ENCODE measurements around the gene SNAPIN.
"Not testable (repeated sequence)": the region's sequence is repeated elsewhere in the genome, so short reads cannot be mapped to it uniquely, and the experiment has no call there.

SNAPIN gene

GRCh38 chr1:153649137-153649862 is 9.2 kb upstream of the SNAPIN start:
- no peak for DNase-seq

DNA sequence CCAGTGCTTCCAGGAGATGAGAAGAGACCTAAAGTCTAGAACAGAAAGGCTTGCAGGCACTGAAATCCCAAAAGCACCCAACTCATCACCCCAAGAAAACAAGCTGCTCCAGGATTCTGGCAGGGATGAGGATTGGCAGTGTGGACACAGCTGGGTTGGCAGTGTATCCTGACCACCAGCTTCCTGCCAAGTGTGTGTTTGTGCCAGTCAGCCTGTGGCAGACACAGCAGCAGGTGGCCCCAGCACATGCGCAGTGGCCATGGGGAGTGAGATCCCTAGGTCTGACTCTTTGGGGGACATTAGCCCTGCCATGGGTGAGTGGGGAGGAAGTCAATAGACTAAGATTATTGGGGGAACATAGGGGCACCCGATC is 8.7 kb upstream of the SNAPIN start:
- DNase-seq, result no peak

DNA sequence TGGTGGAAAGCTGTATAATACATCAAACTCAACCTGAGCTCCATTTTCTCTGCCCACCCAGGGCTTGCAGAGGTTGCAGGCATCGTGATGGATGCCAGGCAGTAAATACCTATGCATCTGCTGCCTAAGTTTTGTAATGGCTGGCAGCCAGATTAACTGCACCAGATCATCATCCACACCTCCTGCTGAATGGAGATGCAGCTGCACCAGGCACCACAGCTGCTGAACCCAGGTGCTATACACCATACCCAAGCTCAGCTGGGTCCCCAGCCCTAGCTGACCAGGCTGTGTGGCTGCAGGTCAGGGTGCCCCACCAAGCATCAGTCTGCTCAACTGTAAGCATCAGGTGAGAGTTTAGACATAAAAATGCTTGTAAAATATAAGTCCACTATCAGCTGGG is 6.7 kb upstream of the SNAPIN start:
- no peak for DNase-seq

GRCh38 chr1:153652805-153653500 is 5.5 kb upstream of the SNAPIN start:
- DNase-seq, result no peak

DNA sequence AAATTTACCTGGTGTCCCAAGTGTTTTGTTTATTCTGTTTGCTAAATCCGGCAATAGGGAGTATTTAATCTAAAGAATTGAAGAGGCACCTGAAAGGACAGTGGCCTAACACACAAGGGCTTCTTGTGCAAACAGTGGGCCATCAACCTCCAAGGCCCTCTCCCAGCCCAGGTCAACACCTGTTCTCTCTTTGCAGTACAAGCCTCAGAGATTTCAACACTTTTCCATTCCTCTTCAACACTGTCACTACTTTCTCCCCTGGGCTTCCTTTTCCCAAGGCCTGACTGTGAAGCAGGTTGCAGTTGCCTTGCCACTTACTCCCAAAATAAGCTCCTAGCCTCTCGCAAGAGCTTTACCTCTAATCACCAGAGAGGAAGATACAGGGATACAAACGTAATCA is 3.2 kb upstream of the SNAPIN start:
- DNase-seq, result no peak

- DNase-seq, result no peak
These were observed 652 bp downstream of the SNAPIN start for GRCh38 chr1:153659175-153659534.

DNA sequence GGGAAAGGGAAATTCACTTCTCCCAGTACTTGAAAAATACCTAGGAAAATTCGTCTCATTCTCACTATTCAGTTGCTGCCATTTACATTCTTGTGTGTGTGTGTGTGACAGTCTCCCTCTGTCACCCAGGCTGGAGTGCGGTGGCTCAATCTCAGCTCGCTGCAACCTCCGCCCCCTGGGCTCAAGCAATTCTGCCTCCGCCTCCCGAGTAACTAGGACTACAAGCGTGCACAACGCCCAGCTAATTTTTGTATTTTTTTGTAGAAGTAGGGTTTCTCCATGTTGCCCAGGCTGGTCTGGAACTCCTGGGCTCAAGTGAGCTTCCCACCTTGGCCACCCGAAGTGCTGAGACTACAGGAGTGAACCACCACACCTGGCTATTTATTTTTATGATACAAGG is 1.2 kb downstream of the SNAPIN start:
- no peak for DNase-seq

- no peak for DNase-seq
These were observed 2.7 kb downstream of the SNAPIN start for GRCh38 chr1:153661111-153661708.

GRCh38 chr1:153662269-153662668 is 3.8 kb downstream of the SNAPIN start:
- no peak for DNase-seq

DNA sequence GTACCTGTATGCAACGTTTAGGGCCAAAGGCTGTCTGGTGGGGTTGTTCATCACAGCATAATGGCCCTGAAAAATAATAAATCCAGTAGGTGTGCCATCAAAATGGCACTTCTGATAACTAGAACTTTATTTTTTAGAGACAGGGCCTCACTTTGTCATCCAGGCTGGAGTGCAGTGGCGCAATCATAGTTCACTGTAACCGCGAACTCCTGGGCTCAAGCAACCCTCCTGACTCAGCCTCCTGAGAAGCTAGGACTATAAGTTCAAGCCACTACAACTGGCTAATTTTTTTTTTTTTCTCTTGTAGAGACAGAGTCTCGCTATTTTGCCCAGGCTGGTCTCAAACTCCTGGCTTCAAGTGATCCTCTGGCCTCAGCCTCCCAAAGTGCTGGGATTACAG is 4.7 kb downstream of the SNAPIN start:
- DNase-seq, result no peak

GRCh38 chr1:153667439-153667838 is 8.9 kb downstream of the SNAPIN start:
- DNase-seq, result no peak

GRCh38 chr1:153668672-153669071 is 10.2 kb downstream of the SNAPIN start:
- DNase-seq, result not testable (repeated sequence)

DNA sequence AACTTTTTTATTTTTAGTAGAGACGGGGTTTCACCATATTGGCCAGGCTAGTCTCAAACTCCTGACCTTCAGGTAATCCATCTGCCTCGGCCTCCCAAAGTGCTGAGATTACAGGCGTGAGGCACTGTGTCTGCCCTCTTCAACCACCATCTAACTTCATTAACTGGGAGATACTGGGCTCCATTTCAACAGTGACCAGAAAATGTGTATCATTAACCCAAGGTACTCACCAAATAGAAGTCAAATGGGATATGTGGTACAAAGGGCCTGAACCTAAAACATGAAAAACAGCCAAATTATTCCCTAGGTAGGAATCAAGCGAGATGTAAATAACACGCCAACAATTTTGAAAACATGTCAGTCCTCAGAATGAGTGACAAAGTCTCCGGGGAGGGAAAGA is 11.1 kb downstream of the SNAPIN start:
- no peak for DNase-seq

- no peak for DNase-seq
These were observed 11.9 kb downstream of the SNAPIN start for GRCh38 chr1:153670257-153670858.

GRCh38 chr1:153670859-153671627 is 12.5 kb downstream of the SNAPIN start, which contains the start of gene ILF2:
Gene ILF2, minus strand, starts transcription at chr1:153670993. Its CDS starts 71 bp downstream, at chr1:153670922.
- peak; percentile 85 to 92 (median 89) for DNase-seq

DNA sequence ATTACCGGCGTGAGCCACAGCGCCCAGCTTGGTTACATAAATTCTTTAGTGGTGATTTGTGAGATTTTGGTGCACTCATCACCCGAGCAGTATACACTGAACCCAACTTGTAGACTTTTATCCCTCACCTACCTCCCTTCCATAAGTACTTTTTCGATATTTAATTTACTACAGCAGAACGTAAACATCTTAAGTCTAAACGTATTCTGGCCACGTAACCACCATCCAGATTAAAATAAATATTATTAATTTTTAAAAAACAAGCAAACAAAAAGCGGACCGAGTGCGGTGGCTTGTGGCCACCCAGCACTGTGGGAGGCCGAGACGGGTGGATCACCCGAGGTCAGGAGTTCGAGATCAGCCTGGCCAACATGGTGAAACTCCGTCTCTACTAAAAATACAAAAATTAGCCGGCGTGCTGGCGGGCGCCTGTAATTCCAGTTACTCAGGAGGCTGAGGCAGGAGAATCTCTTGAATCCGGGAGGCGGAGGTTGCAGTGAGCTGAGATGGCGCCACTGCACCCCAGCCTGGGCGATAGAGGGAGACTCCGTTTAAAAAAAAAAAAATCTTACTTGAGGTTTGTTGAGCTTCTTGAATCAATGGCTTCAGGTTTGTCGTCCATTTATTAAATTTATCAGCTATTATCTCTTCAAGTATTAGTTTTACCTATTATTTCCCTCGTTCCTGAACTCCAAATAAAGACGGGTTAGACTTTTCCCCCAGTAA is 13.3 kb downstream of the SNAPIN start:
- peak in 1 of 4 experiments; percentile 13 for DNase-seq

- DNase-seq, result no peak
These were observed 15.0 kb downstream of the SNAPIN start for GRCh38 chr1:153673511-153673910.

DNA sequence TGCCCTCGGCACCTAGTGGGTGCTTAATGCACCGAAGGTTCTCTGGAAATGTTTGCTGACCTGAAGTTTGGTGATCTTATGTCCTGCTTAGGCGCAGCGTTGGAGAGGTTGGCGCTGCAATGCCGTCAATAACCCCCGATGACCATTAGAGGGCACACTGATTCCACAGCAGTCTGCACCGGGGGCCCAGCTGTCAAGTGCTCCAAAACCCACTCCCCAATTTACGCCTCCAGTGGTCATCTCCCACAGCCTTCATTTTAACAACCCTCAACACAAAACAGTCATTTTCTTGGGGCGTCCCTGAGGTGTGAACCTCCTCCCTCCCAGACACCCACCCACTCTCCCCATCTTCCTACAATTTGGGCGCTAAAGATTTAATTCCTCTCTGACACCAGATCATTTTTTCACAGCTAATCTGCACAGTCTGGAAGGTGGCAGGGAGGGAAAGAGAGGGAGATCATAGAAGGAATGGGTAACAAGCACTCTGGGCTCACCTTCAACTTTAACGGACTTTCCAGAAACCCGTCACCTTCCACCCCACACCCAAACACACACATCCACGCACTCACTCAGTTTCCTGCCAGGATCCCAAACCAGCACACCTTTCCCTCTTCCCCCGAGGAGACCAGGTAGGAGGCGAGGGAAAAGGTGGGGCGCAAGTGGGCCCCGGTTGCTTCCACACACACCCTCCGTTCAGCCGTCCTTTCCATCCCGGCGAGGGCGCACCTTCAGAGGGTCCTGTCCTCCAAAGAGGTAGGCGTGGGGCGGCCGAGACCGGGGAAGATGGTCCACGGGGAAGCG is 19.4 kb downstream of the SNAPIN start:
- DNase-seq, result peak in 1 of 4 experiments; percentile 12

DNA sequence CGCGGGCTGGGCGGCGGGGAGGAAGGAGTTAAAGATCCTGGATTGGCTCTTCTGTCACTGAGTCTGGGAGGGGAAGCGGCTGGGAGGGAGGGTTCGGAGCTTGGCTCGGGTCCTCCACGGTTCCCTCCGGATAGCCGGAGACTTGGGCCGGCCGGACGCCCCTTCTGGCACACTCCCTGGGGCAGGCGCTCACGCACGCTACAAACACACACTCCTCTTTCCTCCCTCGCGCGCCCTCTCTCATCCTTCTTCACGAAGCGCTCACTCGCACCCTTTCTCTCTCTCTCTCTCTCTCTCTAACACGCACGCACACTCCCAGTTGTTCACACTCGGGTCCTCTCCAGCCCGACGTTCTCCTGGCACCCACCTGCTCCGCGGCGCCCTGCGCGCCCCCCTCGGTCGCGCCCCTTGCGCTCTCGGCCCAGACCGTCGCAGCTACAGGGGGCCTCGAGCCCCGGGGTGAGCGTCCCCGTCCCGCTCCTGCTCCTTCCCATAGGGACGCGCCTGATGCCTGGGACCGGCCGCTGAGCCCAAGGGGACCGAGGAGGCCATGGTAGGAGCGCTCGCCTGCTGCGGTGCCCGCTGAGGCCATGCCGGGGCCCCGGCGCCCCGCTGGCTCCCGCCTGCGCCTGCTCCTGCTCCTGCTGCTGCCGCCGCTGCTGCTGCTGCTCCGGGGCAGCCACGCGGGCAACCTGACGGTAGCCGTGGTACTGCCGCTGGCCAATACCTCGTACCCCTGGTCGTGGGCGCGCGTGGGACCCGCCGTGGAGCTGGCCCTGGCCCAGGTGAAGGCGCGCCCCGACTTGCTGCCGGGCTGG is 20.2 kb downstream of the SNAPIN start, which contains the start of gene NPR1:
Gene NPR1, plus strand, starts transcription at position 170 of the 818 bp plus-strand sequence. Its CDS starts 421 bp downstream, at position 591.
- DNase-seq, result no peak

Data from activated CD4-positive, CD25-positive, alpha-beta regulatory T cell (primary cell).